OCI-M2 (cell line): ENCODE results near the gene FAP.

Experiments
- DNase-seq: peaks from one replicate; lab custom pipeline; 2025; ENCODE audit not compliant: unreplicated experiment; lab: John Stamatoyannopoulos, UW

Gene FAP

GRCh38 chr2:162243715-162244114 is 470 bp upstream of the FAP start:
- no peak for DNase-seq

- no peak for DNase-seq
Measured at GRCh38 chr2:162242586-162243280, 512 bp downstream of the FAP start.

- DNase-seq, result no peak
Measured at GRCh38 chr2:162241571-162241970, 1.7 kb downstream of the FAP start.

GRCh38 chr2:162234620-162235462 is 8.4 kb downstream of the FAP start:
- DNase-seq, result no peak

GRCh38 chr2:162233197-162233596 is 10.0 kb downstream of the FAP start:
- DNase-seq, result no peak

GRCh38 chr2:162232671-162233070 is 10.6 kb downstream of the FAP start:
- no peak for DNase-seq

GRCh38 chr2:162232027-162232426 is 11.2 kb downstream of the FAP start:
- no peak for DNase-seq

GRCh38 chr2:162230761-162231160 is 12.5 kb downstream of the FAP start:
- no peak for DNase-seq

GRCh38 chr2:162226836-162227235 is 16.4 kb downstream of the FAP start:
- DNase-seq, result no peak

- no peak for DNase-seq
Measured at GRCh38 chr2:162221064-162221463, 22.2 kb downstream of the FAP start.

GRCh38 chr2:162220368-162220767 is 22.9 kb downstream of the FAP start:
- no peak for DNase-seq

GRCh38 chr2:162219426-162219825 is 23.8 kb downstream of the FAP start:
- DNase-seq, result no peak

GRCh38 chr2:162217598-162217997 is 25.6 kb downstream of the FAP start:
- DNase-seq, result no peak

GRCh38 chr2:162215162-162215561 is 28.1 kb downstream of the FAP start:
- DNase-seq, result no peak

GRCh38 chr2:162212366-162212765 is 30.9 kb downstream of the FAP start:
- DNase-seq, result no peak

GRCh38 chr2:162211732-162212131 is 31.5 kb downstream of the FAP start:
- DNase-seq, result no peak

GRCh38 chr2:162210385-162210784 is 32.9 kb downstream of the FAP start:
- no peak for DNase-seq

GRCh38 chr2:162202203-162202602 is 41.0 kb downstream of the FAP start:
- DNase-seq, result no peak

- DNase-seq, result no peak
Measured at GRCh38 chr2:162200636-162201035, 42.6 kb downstream of the FAP start.

GRCh38 chr2:162199913-162200312 is 43.3 kb downstream of the FAP start:
- no peak for DNase-seq

GRCh38 chr2:162198239-162198638 is 45.0 kb downstream of the FAP start:
- DNase-seq, result no peak

GRCh38 chr2:162197069-162197825 is 46.0 kb downstream of the FAP start:
- DNase-seq, result no peak
